Measurements from ENCODE around the gene COPS4. TPM values are rescaled to one million over a fixed set of nuclear protein-coding genes. Genes with fewer than 3 reads are reported as not detected.

Gene COPS4
- total and polyA plus RNA-seq, 12 donors, result 13.4 to 110 (median 45.5) TPM

- intact Hi-C loops (cut with DNase I), result no loop called here
- no peak for DNase-seq
- no peak overlapping the region for H3K4me3 ChIP-seq
- no peaks in the 10 kb centered on the region for H3K27me3 ChIP-seq
- TF ChIP-seq POLR2A (IDR thresholded peaks at IDR 0.05) (no peak), CTCF (IDR thresholded peaks at IDR 0.05) (no peak)
- no peaks in the 10 kb centered on the region for H3K36me3 ChIP-seq (replicated peaks in 1 of 2)
- no peak overlapping the region for H3K27ac ChIP-seq
- no peaks in the 10 kb centered on the region for H3K9me3 ChIP-seq (replicated peaks in 1 of 3)
- H3K4me1 ChIP-seq (replicated peaks in 1 of 2), result no peaks in the 10 kb centered on the region
- 66 to 76% (median 74%) methylated on average over 6 of the region's 6 CpGs for WGBS, 4 donors
Observed at GRCh38 chr4:83093060-83093640, 58.2 kb downstream of the COPS4 start.

- TF ChIP-seq CTCF (IDR thresholded peaks at IDR 0.05) (no peak), POLR2A (IDR thresholded peaks at IDR 0.05) (no peak)
- Histone ChIP-seq H3K36me3 (replicated peaks in 1 of 2) (no peaks in the 10 kb centered on the region), H3K27ac (no peak overlapping the region), H3K9me3 (replicated peaks in 1 of 3) (no peaks in the 10 kb centered on the region), H3K4me1 (replicated peaks in 1 of 2) (no peaks in the 10 kb centered on the region), H3K27me3 (no peaks in the 10 kb centered on the region), H3K4me3 (no peak overlapping the region)
- no peak for DNase-seq
- 67 to 81% (median 76%) methylated on average over 2 of the region's 2 CpGs for WGBS, 4 donors
- intact Hi-C loops (cut with DNase I), result no loop called here
Observed at GRCh38 chr4:83096397-83096796, 61.4 kb downstream of the COPS4 start.

GRCh38 chr4:83104991-83105390 lies 70.0 kb downstream of the COPS4 start:
- WGBS, 4 donors, result 86 to 97% (median 94%) methylated on average over 7 of the region's 7 CpGs
- no peaks in the 10 kb centered on the region for H3K27me3 ChIP-seq
- intact Hi-C loops (cut with DNase I), result no loop called here
- DNase-seq, result no peak
- H3K9me3 ChIP-seq (replicated peaks in 1 of 3), result no peaks in the 10 kb centered on the region
- H3K27ac ChIP-seq, result no peak overlapping the region
- no peaks in the 10 kb centered on the region for H3K4me1 ChIP-seq (replicated peaks in 1 of 2)
- no peaks in the 10 kb centered on the region for H3K36me3 ChIP-seq (replicated peaks in 1 of 2)
- H3K4me3 ChIP-seq, result no peak overlapping the region
- TF ChIP-seq POLR2A (IDR thresholded peaks at IDR 0.05), result no peak
- TF ChIP-seq CTCF (IDR thresholded peaks at IDR 0.05), result no peak

DNA sequence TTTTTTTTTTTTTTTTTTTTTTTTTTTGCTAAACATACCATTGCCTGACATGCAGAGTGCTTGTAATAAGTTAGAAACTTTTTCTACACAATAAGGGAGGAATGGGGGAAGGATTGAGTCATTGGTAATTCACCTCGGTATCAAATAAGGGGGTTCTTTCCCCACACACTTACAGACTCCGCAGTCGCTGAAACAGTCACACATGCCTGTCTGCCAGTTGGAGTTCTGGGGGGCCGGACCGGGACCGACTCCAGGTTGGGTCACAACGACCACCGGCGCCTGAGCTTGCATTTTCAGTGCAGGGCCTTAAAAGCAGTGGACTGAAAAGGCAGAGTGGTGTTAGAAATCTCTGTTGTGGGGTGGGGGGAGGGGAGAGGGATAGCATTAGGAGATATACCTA lies 72.6 kb downstream of the COPS4 start:
- intact Hi-C loops (cut with DNase I), result no loop called here
- Histone ChIP-seq H3K27ac (no peak overlapping the region), H3K9me3 (replicated peaks in 1 of 3) (no peaks in the 10 kb centered on the region), H3K27me3 (no peaks in the 10 kb centered on the region), H3K4me1 (replicated peaks in 1 of 2) (peaks cover 0 to 7% of the 10 kb centered on the region in 2 donors), H3K4me3 (no peak overlapping the region), H3K36me3 (replicated peaks in 1 of 2) (no peaks in the 10 kb centered on the region)
- TF ChIP-seq CTCF (IDR thresholded peaks at IDR 0.05) (no peak), POLR2A (IDR thresholded peaks at IDR 0.05) (no peak)
- 80 to 92% (median 86%) methylated on average over 5 to 9 of the region's 9 CpGs for WGBS, 4 donors
- no peak for DNase-seq

Data from adrenal gland (tissue), 12 donors.